Stomach (tissue), 4 donors: Measurements from ENCODE around the gene FXYD7.

ENCODE experiments used
- CTCF ChIP-seq, 7 experiments: fragments of 450-650 bp in 4 of 7; fragments of 200-600 bp in 3 of 7; sonication (generic) in 3 of 7; IDR thresholded peaks; one replicate each; pipeline ENCODE4 v1.5.1; 2016 to 2019; ENCODE audit warnings: antibody characterized with exemption in 7 of 7, control low read depth in 2 of 7, mild to moderate bottlenecking in 1 of 7
- EP300 ChIP-seq: sonication (generic); formaldehyde crosslinking; IDR thresholded peaks from one replicate; pipeline ENCODE4 v1.6.1; 2017; ENCODE audit warnings: antibody characterized with exemption
- POLR2A ChIP-seq, 4 donors: fragments of 450-650 bp; IDR thresholded peaks; one replicate each; pipeline ENCODE4 v1.6.1; 2016; ENCODE audit warnings: antibody characterized with exemption in 4 of 4, control low read depth in 2 of 4, mild to moderate bottlenecking in 1 of 4, moderate library complexity in 1 of 4
- POLR2AphosphoS5 ChIP-seq, 3 donors: sonication (generic); formaldehyde crosslinking; IDR thresholded peaks; one replicate each; pipeline ENCODE4 v1.6.1; 2016; ENCODE audit warnings: antibody characterized with exemption in 3 of 3

- no peak for TF ChIP-seq CTCF (IDR thresholded peaks at IDR 0.05)
- TF ChIP-seq POLR2A (IDR thresholded peaks at IDR 0.05) = no peak
- TF ChIP-seq POLR2AphosphoS5 (IDR thresholded peaks at IDR 0.05) = no peak
- no peak for TF ChIP-seq EP300
These were observed 14.4 kb downstream of the FXYD7 start for GRCh38 chr19:35157431-35157830.
